Measurements from ENCODE around the gene TRIM33. TPM values are rescaled to one million over a fixed set of nuclear protein-coding genes. Genes with fewer than 3 reads are reported as not detected.

Gene TRIM33
- polyA plus RNA-seq, 2 of the 4 experiments (the other 2 are of a cell fraction): 8.7 to 14.9 TPM

GRCh38 chr1:114384922-114385321 lies 126.1 kb downstream of the TRIM33 start:
- Histone ChIP-seq H3K4me3 (no peak overlapping the region), H3K9me3 (0 out of 3 replicates have a peak, but pooled peaks cover 2% of the 10 kb centered on the region), H3K4me1 (no peaks in the 10 kb centered on the region), H3K27ac (no peak overlapping the region), H3K4me2 (no peak overlapping the region)
- TF ChIP-seq PHF8 (IDR thresholded peaks at IDR 0.05; ENCODE audit: borderline replicate concordance, low read depth) (no peak), GATA3 (IDR thresholded peaks at IDR 0.05; ENCODE audit: borderline replicate concordance) (no peak)
- DNase-seq (ENCODE audit: low read depth in 1 of 2, low spot score in 1 of 2): no peak
- CTCF ChIA-PET: no interaction called here
- 100% methylated on average over 1 of the region's 1 CpG for WGBS (ENCODE audit: missing lambda C conversion rate)
- POLR2A ChIA-PET: no interaction called here
- no peak for FAIRE-seq
- ATAC-seq: no peak

- no peak for ATAC-seq
- no peak overlapping the region for H3K4me2 ChIP-seq
- no peaks in the 10 kb centered on the region for H3K4me1 ChIP-seq
- no peak for DNase-seq (ENCODE audit: low read depth in 1 of 2, low spot score in 1 of 2)
- CTCF ChIA-PET: interaction anchor here (0.6 kb wide), 1 partner anchor 171 kb away, joined by 3 read pairs; no protein-coding TSS in a partner anchor
- no peak for FAIRE-seq
- POLR2A ChIA-PET: no interaction called here
- H3K4me3 ChIP-seq: no peak overlapping the region
- TF ChIP-seq HES2 (IDR thresholded peaks at IDR 0.05) (no peak), ESRRA (IDR thresholded peaks at IDR 0.05; ENCODE audit: borderline replicate concordance, low read length) (no peak), POLR2AphosphoS2 (conservative IDR thresholded peaks at IDR 0.05; ENCODE audit: low read length) (no peak), KDM1A (IDR thresholded peaks at IDR 0.05; ENCODE audit: low read depth) (no peak), KDM5A (IDR thresholded peaks at IDR 0.05) (no peak)
- 0 out of 3 replicates have a peak, but pooled peaks cover 2% of the 10 kb centered on the region for H3K9me3 ChIP-seq
- H3K27ac ChIP-seq: no peak overlapping the region
Measured at GRCh38 chr1:114379987-114380386, 131.0 kb downstream of the TRIM33 start.

GRCh38 chr1:114379358-114379757 lies 131.6 kb downstream of the TRIM33 start:
- FAIRE-seq (no peak), DNase-seq (ENCODE audit: low read depth in 1 of 2, low spot score in 1 of 2) (no peak), ATAC-seq (no peak)
- no peak overlapping the region for H3K4me3 ChIP-seq
- H3K4me2 ChIP-seq: no peak overlapping the region
- no peaks in the 10 kb centered on the region for H3K4me1 ChIP-seq
- H3K9me3 ChIP-seq: 0 out of 3 replicates have a peak, but pooled peaks cover 1% of the 10 kb centered on the region
- 92% methylated on average over 2 of the region's 2 CpGs for WGBS (ENCODE audit: missing lambda C conversion rate)
- ChIA-PET POLR2A (no interaction called here), CTCF (interaction anchor here (0.6 to 1.1 kb wide), 2 partner anchors 30 to 172 kb away, joined by 3 to 4 read pairs; no protein-coding TSS in a partner anchor)
- H3K27ac ChIP-seq: no peak overlapping the region
- TF ChIP-seq MAZ (IDR thresholded peaks at IDR 0.05; ENCODE audit: borderline replicate concordance, low read depth, low read length) (no peak), HDAC2 (IDR thresholded peaks at IDR 0.05) (no peak), NFE2L2 (conservative IDR thresholded peaks at IDR 0.05; ENCODE audit: low read length) (no peak), FOSL2 (IDR thresholded peaks at IDR 0.05) (no peak), FOSL2 (CRISPR knock-in tag; IDR thresholded peaks at IDR 0.05) (no peak), FOSB (CRISPR knock-in tag; IDR thresholded peaks at IDR 0.05) (no peak), RCOR1 (IDR thresholded peaks at IDR 0.05; ENCODE audit: low read depth, low read length) (no peak), SMC3 (IDR thresholded peaks at IDR 0.05) (no peak), HOXA7 (CRISPR knock-in tag; IDR thresholded peaks at IDR 0.05) (no peak), KDM1A (IDR thresholded peaks at IDR 0.05; ENCODE audit: low read depth) (no peak), EP300 (IDR thresholded peaks at IDR 0.05) (no peak), JUNB (IDR thresholded peaks at IDR 0.05) (no peak), NR3C1 (IDR thresholded peaks at IDR 0.05) (no peak), RFX5 (IDR thresholded peaks at IDR 0.05) (no peak), ATOH8 (CRISPR knock-in tag; IDR thresholded peaks at IDR 0.05; ENCODE audit: low read depth) (no peak), JUN (IDR thresholded peaks at IDR 0.05) (no peak), CBX2 (IDR thresholded peaks at IDR 0.05; ENCODE audit: borderline replicate concordance, low read depth) (no peak), MYC (IDR thresholded peaks at IDR 0.05; ENCODE audit: borderline replicate concordance, low read length) (no peak), NPAS2 (CRISPR knock-in tag; IDR thresholded peaks at IDR 0.05; ENCODE audit: borderline replicate concordance) (no peak), E2F6 (IDR thresholded peaks at IDR 0.05; ENCODE audit: borderline replicate concordance, low read depth) (no peak)
